ENCODE results near the gene ANXA3. TPM values are rescaled to one million over a fixed set of nuclear protein-coding genes. Genes with fewer than 3 reads are reported as not detected.

The ANXA3 gene
- total and polyA plus RNA-seq, 9 donors = 1.5 to 63.5 (median 8.1) TPM

DNA sequence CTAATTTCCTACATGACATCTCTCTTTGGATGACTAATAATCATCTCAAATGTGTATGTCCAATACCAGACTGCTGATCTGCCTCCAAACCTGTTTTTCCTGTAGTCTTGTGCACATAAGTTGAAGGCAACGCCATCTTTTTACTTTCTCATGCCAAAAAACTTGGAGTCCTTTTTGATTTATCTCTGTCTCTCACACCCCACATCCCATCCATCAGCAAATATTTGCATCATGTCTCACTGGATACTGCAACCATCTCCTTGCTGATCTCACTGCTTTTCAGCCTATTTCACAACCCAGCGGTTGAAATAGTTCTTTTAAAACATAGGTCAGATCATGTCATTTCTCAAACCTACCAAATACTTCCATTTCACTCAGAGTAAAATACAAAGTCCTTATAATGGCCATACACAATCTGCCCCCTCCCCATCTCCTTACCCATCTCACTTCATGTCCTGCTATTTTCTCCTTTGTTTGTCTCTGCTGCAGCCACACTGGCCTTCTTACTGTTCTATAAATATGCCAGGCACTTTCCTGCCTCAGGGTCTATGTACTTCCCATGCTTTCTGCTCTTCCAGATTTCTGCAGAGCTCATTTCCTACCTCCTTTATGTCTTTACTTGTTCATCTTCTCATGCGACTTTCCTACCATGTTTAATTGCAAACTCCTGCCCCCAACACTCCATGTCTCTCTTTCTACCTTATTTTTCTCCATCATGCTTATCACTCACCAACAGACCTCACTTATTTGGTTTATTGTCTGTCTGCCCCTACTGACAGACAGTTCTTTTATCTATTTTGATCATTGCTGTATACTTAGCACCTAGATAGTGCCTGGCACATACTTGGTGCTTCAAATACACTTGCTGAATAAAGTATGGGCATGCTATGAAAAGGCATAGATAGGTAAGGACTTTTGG lies 98.8 kb downstream of the ANXA3 start:
- H3K27me3 ChIP-seq = no peaks in the 10 kb centered on the region
- TF ChIP-seq, protein P1, sequence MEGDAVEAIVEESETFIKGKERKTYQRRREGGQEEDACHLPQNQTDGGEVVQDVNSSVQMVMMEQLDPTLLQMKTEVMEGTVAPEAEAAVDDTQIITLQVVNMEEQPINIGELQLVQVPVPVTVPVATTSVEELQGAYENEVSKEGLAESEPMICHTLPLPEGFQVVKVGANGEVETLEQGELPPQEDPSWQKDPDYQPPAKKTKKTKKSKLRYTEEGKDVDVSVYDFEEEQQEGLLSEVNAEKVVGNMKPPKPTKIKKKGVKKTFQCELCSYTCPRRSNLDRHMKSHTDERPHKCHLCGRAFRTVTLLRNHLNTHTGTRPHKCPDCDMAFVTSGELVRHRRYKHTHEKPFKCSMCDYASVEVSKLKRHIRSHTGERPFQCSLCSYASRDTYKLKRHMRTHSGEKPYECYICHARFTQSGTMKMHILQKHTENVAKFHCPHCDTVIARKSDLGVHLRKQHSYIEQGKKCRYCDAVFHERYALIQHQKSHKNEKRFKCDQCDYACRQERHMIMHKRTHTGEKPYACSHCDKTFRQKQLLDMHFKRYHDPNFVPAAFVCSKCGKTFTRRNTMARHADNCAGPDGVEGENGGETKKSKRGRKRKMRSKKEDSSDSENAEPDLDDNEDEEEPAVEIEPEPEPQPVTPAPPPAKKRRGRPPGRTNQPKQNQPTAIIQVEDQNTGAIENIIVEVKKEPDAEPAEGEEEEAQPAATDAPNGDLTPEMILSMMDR (IDR thresholded peaks at IDR 0.05) = no peak
- TF ChIP-seq POLR2A (IDR thresholded peaks at IDR 0.05) (no peak), EP300 (IDR thresholded peaks at IDR 0.05) (no peak)
- intact Hi-C loops (cut with DNase I) = loop anchor here in 1 of 4 donors (5.0 kb wide), 1 partner anchor 1558 kb away; no protein-coding TSS in a partner anchor
- H3K4me3 ChIP-seq = no peak overlapping the region
- no peaks in the 10 kb centered on the region for H3K9me3 ChIP-seq
- DNase-seq = no peak
- H3K4me1 ChIP-seq (ENCODE audit: insufficient read depth) = peaks cover 2% of the 10 kb centered on the region
- no peak overlapping the region for H3K27ac ChIP-seq
- H3K36me3 ChIP-seq = no peaks in the 10 kb centered on the region
- 87 to 91% (median 88%) methylated on average over 3 of the region's 3 CpGs for WGBS, 3 donors

DNA sequence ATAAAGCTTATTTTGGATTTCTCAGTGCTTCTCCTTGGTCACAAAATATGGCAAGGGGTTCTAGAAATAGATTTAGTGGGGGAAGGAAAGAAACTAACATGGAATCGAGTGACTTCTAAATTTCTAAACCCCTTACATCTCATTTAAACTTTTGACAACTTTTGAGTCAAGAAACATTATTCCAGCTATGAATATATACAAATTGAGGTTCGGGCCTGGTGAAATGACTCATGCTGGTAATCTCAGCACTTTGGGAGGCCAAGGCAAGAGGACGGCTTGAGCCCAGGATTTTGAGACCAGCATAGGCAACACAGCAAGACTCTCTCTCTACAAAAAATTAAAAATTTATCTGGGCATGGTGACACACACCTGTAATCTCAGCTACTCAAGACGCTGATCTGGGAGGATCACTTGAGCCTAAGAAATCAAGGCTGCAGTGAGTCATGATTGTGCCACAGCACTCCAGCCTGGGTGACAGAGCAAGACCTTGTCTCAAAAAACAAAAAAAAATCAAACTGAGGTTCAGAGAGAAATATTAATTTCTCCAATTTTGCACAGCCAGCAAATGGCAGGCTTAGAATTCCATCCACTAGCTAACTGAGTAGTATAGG lies 99.8 kb downstream of the ANXA3 start:
- Histone ChIP-seq H3K4me1 (ENCODE audit: insufficient read depth) (peaks cover 2% of the 10 kb centered on the region), H3K27me3 (no peaks in the 10 kb centered on the region), H3K9me3 (no peaks in the 10 kb centered on the region), H3K4me3 (no peak overlapping the region), H3K36me3 (no peaks in the 10 kb centered on the region), H3K27ac (no peak overlapping the region)
- WGBS, 3 donors = 95 to 96% (median 95%) methylated on average over 4 of the region's 4 CpGs
- no peak for DNase-seq
- TF ChIP-seq POLR2A (IDR thresholded peaks at IDR 0.05) (no peak), EP300 (IDR thresholded peaks at IDR 0.05) (no peak)
- TF ChIP-seq, protein P1 (IDR thresholded peaks at IDR 0.05) = no peak
- intact Hi-C loops (cut with DNase I) = loop anchor here in 1 of 4 donors (5.0 kb wide), 1 partner anchor 1559 kb away; no protein-coding TSS in a partner anchor

DNA sequence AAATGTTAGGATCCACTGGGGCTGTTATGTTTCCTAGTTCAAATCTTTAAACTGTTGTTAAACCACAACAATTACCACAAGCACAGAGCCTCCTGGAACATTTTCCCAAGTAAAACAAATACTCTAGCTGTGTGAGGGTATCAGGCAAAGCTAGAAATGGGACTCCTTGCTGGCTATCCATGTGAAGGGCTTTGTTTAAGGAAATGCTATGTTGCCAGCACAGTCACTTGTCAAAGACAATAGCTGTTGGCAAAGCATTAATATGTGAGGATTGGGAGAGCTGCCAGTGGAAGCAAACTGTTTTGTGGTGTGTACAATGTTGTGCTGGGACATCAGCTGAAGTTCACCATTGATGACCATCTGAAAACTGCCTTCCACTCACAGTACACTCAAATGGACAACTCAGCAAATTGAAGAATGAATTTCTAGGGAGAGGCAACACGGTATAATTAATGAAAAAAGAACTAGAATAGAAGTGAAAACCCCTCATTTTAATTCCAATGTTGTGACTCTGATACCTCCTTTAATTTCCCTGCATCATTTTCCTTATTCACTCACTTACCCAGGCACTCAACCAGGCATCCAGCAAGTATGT lies 100.8 kb downstream of the ANXA3 start:
- Histone ChIP-seq H3K36me3 (no peaks in the 10 kb centered on the region), H3K4me3 (no peak overlapping the region), H3K27me3 (no peaks in the 10 kb centered on the region), H3K4me1 (ENCODE audit: insufficient read depth) (no peaks in the 10 kb centered on the region), H3K9me3 (no peaks in the 10 kb centered on the region), H3K27ac (no peak overlapping the region)
- intact Hi-C loops (cut with DNase I) = loop anchor here in 1 of 4 donors (5.0 kb wide), 1 partner anchor 1560 kb away; no protein-coding TSS in a partner anchor
- DNase-seq = no peak
- TF ChIP-seq EP300 (IDR thresholded peaks at IDR 0.05) (no peak), POLR2A (IDR thresholded peaks at IDR 0.05) (no peak)
- TF ChIP-seq, protein P1 (IDR thresholded peaks at IDR 0.05) = no peak
- 53 to 56% (median 55%) methylated on average over 1 of the region's 1 CpG for WGBS, 3 donors

DNA sequence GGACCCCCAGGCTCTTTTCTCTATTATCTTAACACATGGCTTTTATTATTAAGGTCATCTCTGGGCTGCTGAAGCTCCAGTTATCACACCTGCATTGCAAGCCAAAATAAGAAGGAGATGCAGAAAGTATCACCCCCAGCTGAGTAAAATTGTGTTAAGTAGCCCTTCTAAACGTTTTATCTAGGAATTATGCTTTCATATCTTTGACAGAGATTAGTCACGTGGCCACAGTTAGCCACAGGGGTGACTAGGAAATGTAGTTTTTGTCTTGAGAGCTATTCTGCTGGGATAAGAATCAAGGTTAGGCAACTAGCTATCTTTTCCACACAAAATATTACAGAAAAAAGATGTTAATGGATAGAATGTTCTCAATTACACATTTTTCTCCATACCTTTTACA lies 102.1 kb downstream of the ANXA3 start:
- Histone ChIP-seq H3K4me1 (ENCODE audit: insufficient read depth) (no peaks in the 10 kb centered on the region), H3K4me3 (no peak overlapping the region), H3K9me3 (no peaks in the 10 kb centered on the region), H3K27me3 (no peaks in the 10 kb centered on the region), H3K27ac (no peak overlapping the region), H3K36me3 (no peaks in the 10 kb centered on the region)
- WGBS, 3 donors = 11 to 20% (median 18%) methylated on average over 2 of the region's 2 CpGs
- DNase-seq = no peak
- TF ChIP-seq, protein P1 (IDR thresholded peaks at IDR 0.05) = no peak
- no peak for TF ChIP-seq POLR2A (IDR thresholded peaks at IDR 0.05)
- no peak for TF ChIP-seq EP300 (IDR thresholded peaks at IDR 0.05)
- intact Hi-C loops (cut with DNase I) = loop anchor here in 1 of 4 donors (5.0 kb wide), 1 partner anchor 1561 kb away; no protein-coding TSS in a partner anchor

Data from ovary (tissue), 9 donors.